Right kidney (tissue), 1 donor: ENCODE results near the gene ALG9.

Source experiments
- DNase-seq: peaks from one replicate; pipeline ENCODE4 v3.0.0-alpha.2; 2016

ALG9 gene

GRCh38 chr11:111836721-111837120, 34.7 kb downstream of the ALG9 start:
- no peak for DNase-seq

GRCh38 chr11:111836162-111836561, 35.2 kb downstream of the ALG9 start:
- DNase-seq, result no peak

GRCh38 chr11:111835665-111836064, 35.7 kb downstream of the ALG9 start:
- DNase-seq, result no peak

- DNase-seq, result no peak
These were observed 36.8 kb downstream of the ALG9 start for GRCh38 chr11:111834432-111835163.

- DNase-seq, result no peak
These were observed 37.9 kb downstream of the ALG9 start for GRCh38 chr11:111833524-111833923.

GRCh38 chr11:111829185-111829968, 42.0 kb downstream of the ALG9 start:
- DNase-seq, result no peak

GRCh38 chr11:111826322-111826950, 44.9 kb downstream of the ALG9 start:
- no peak for DNase-seq

- no peak for DNase-seq
These were observed 47.8 kb downstream of the ALG9 start for GRCh38 chr11:111823629-111824028.

GRCh38 chr11:111823131-111823530, 48.2 kb downstream of the ALG9 start:
- DNase-seq, result no peak

- no peak for DNase-seq
These were observed 51.5 kb downstream of the ALG9 start for GRCh38 chr11:111819829-111820237.

- no peak for DNase-seq
These were observed 52.1 kb downstream of the ALG9 start for GRCh38 chr11:111819161-111819828.

- no peak for DNase-seq
These were observed 55.9 kb downstream of the ALG9 start for GRCh38 chr11:111815489-111815888.

- DNase-seq, result no peak
These were observed 56.6 kb downstream of the ALG9 start for GRCh38 chr11:111814557-111815320.

- DNase-seq, result no peak
These were observed 57.3 kb downstream of the ALG9 start for GRCh38 chr11:111814106-111814505.

- DNase-seq, result no peak
These were observed 59.2 kb downstream of the ALG9 start for GRCh38 chr11:111812211-111812610.

- no peak for DNase-seq
These were observed 59.9 kb downstream of the ALG9 start for GRCh38 chr11:111811445-111811844.

GRCh38 chr11:111808834-111809233, 62.5 kb downstream of the ALG9 start:
- no peak for DNase-seq

- no peak for DNase-seq
These were observed 63.3 kb downstream of the ALG9 start for GRCh38 chr11:111808063-111808588.

- DNase-seq, result no peak
These were observed 64.3 kb downstream of the ALG9 start for GRCh38 chr11:111807076-111807475.

GRCh38 chr11:111801135-111801534, 70.2 kb downstream of the ALG9 start:
- no peak for DNase-seq

- no peak for DNase-seq
These were observed 73.1 kb downstream of the ALG9 start for GRCh38 chr11:111798279-111798678.

GRCh38 chr11:111797145-111797581, 74.2 kb downstream of the ALG9 start:
- no peak for DNase-seq
